Measurements from ENCODE around the gene GPC2. TPM values are rescaled to one million over a fixed set of nuclear protein-coding genes. Genes with fewer than 3 reads are reported as not detected.
"Not testable (repeated sequence)": the region's sequence is repeated elsewhere in the genome, so short reads cannot be mapped to it uniquely, and the experiment has no call there.

Gene GPC2
- total and polyA plus RNA-seq, 7 donors: 0.41 to 5.3 (median 0.71) TPM; not detected in 2

- TF ChIP-seq POLR2AphosphoS5 (IDR thresholded peaks at IDR 0.05): no peak
- TF ChIP-seq EP300 (IDR thresholded peaks at IDR 0.05): no peak
- TF ChIP-seq CTCF (IDR thresholded peaks at IDR 0.05): no peak
- intact Hi-C loops (cut with DNase I): no loop called here
- 12 to 19% methylated on average over 2 of the region's 2 CpGs for WGBS, 2 donors
These were observed 14.6 kb upstream of the GPC2 start for GRCh38 chr7:100191775-100192174.

GRCh38 chr7:100190048-100190711 lies 13.0 kb upstream of the GPC2 start:
- H3K4me3 ChIP-seq: no peak overlapping the region
- TF ChIP-seq POLR2AphosphoS5 (IDR thresholded peaks at IDR 0.05) (no peak), POLR2A (IDR thresholded peaks at IDR 0.05) (no peak), CTCF (IDR thresholded peaks at IDR 0.05) (no peak), EP300 (IDR thresholded peaks at IDR 0.05) (no peak)
- intact Hi-C loops (cut with DNase I): no loop called here
- no peaks in the 10 kb centered on the region for H3K27me3 ChIP-seq
- H3K36me3 ChIP-seq: no peaks in the 10 kb centered on the region
- H3K27ac ChIP-seq: no peak overlapping the region
- no peaks in the 10 kb centered on the region for H3K9me3 ChIP-seq
- no peak for DNase-seq
- WGBS, 2 donors: 54 to 59% methylated on average over 4 of the region's 4 CpGs
- H3K4me1 ChIP-seq: no peaks in the 10 kb centered on the region

More at GRCh38 chr7:100191775-100192174, 14.6 kb upstream of the GPC2 start:
- H3K36me3 ChIP-seq: no peaks in the 10 kb centered on the region
- no peak overlapping the region for H3K27ac ChIP-seq
- no peak overlapping the region for H3K4me3 ChIP-seq
- no peaks in the 10 kb centered on the region for H3K27me3 ChIP-seq
- no peaks in the 10 kb centered on the region for H3K4me1 ChIP-seq
- no peak for DNase-seq
- H3K9me3 ChIP-seq: no peaks in the 10 kb centered on the region

GRCh38 chr7:100189061-100189460 lies 11.9 kb upstream of the GPC2 start:
- 67 to 88% methylated on average over 3 of the region's 3 CpGs for WGBS, 2 donors
- intact Hi-C loops (cut with DNase I): no loop called here

GRCh38 chr7:100185726-100186125 lies 8.5 kb upstream of the GPC2 start:
- Histone ChIP-seq H3K36me3 (no peaks in the 10 kb centered on the region), H3K9me3 (no peaks in the 10 kb centered on the region), H3K4me3 (no peak overlapping the region), H3K27ac (no peak overlapping the region), H3K4me1 (no peaks in the 10 kb centered on the region), H3K27me3 (no peaks in the 10 kb centered on the region)
- 56 to 70% methylated on average over 2 of the region's 2 CpGs for WGBS, 2 donors
- intact Hi-C loops (cut with DNase I): no loop called here
- no peak for DNase-seq
- TF ChIP-seq POLR2AphosphoS5 (IDR thresholded peaks at IDR 0.05) (no peak), POLR2A (IDR thresholded peaks at IDR 0.05) (no peak), CTCF (IDR thresholded peaks at IDR 0.05) (no peak), EP300 (IDR thresholded peaks at IDR 0.05) (no peak)

More at GRCh38 chr7:100189061-100189460, 11.9 kb upstream of the GPC2 start:
- H3K27ac ChIP-seq: no peak overlapping the region
- no peaks in the 10 kb centered on the region for H3K36me3 ChIP-seq
- no peaks in the 10 kb centered on the region for H3K9me3 ChIP-seq
- no peak overlapping the region for H3K4me3 ChIP-seq
- H3K27me3 ChIP-seq: no peaks in the 10 kb centered on the region
- TF ChIP-seq POLR2A (IDR thresholded peaks at IDR 0.05): no peak
- TF ChIP-seq POLR2AphosphoS5 (IDR thresholded peaks at IDR 0.05): no peak
- no peaks in the 10 kb centered on the region for H3K4me1 ChIP-seq
- no peak for DNase-seq

- H3K9me3 ChIP-seq; intact Hi-C loops (cut with DNase I): not testable (repeated sequence)
These were observed 5.9 kb upstream of the GPC2 start for GRCh38 chr7:100183090-100183489.

GRCh38 chr7:100182616-100183015 lies 5.4 kb upstream of the GPC2 start:
- 72 to 88% methylated on average over 6 of the region's 6 CpGs for WGBS, 2 donors
- intact Hi-C loops (cut with DNase I): not testable (repeated sequence)

More at GRCh38 chr7:100183090-100183489, 5.9 kb upstream of the GPC2 start:
- not testable (repeated sequence) for H3K27me3 ChIP-seq, H3K4me1 ChIP-seq, H3K27ac ChIP-seq, DNase-seq, H3K4me3 ChIP-seq, H3K36me3 ChIP-seq
- 69 to 86% methylated on average over 6 of the region's 6 CpGs for WGBS, 2 donors

GRCh38 chr7:100180084-100180483 lies 2.9 kb upstream of the GPC2 start:
- intact Hi-C loops (cut with DNase I); H3K9me3 ChIP-seq; H3K4me3 ChIP-seq; H3K36me3 ChIP-seq; H3K27me3 ChIP-seq; DNase-seq; H3K27ac ChIP-seq: not testable (repeated sequence)
- 91 to 96% methylated on average over 3 of the region's 3 CpGs for WGBS, 2 donors
- peaks cover 0 to 15% (median 9%) of the 10 kb centered on the region in 4 donors for H3K4me1 ChIP-seq

More at GRCh38 chr7:100182616-100183015, 5.4 kb upstream of the GPC2 start:
- not testable (repeated sequence) for H3K4me1 ChIP-seq, H3K27ac ChIP-seq, H3K36me3 ChIP-seq, H3K4me3 ChIP-seq, H3K27me3 ChIP-seq, DNase-seq, H3K9me3 ChIP-seq
